CD4-positive, alpha-beta T cell treated with Interleukin-21 for 1 hour (primary cell): Measurements from ENCODE around the gene GPR119.
A peak's percentile ranks its signal among the peaks of the same experiment; 100 is the strongest.
"Not testable (repeated sequence)": the region's sequence is repeated elsewhere in the genome, so short reads cannot be mapped to it uniquely, and the experiment has no call there.

ENCODE experiments used
- DNase-seq: peaks from one replicate; pipeline ENCODE4 v3.0.0-alpha.2; 2020

Gene GPR119

DNA sequence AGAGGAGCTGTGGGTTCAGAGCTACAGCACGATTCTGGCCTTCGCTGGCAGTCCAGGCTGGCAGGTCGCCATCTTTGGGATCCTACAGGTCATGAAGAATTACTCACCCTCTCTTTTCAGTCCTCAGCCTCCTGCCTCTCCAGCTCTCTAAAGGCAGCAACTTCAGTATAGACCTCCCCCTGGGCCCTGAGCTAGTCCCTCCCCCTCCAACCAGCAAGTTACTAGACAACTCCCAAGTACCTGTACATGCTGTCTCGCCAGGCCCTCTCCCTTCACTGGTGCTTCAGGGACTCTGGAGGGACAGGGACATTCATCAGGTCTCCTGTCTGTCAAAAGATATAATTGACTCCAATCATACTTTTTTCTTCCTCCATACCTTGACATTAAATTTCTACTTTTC lies at the start of gene GPR119:
GPR119 (minus strand) TSS at position 155 of the 400 bp plus-strand sequence. CDS start 227 bp downstream, outside the sequence.
- DNase-seq, result no peak

GRCh38 chrX:130429236-130429635 lies 43.8 kb upstream of the GPR119 start:
- DNase-seq, result not testable (repeated sequence)

- no peak for DNase-seq
These were observed 41.1 kb upstream of the GPR119 start for GRCh38 chrX:130426531-130426930.

DNA sequence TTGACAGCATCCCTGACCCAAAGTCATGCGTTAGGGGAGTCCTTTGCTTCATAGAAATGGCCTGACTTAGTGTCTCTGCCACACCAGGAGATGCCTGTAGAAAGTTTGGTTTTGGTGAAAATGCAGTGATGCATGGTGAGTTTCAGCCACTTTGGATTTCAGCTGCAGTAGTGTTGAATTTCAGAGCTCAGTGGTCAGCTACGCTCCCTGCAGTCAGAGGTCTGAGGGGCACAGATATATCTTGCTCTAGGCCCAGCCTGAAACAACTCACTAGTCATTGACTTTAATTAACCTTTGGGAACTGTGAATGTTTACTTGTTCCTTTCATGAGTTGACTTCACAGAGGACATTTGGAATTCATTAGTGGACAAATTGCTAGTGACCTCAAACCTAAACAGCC lies 33.8 kb upstream of the GPR119 start:
- DNase-seq, result no peak

GRCh38 chrX:130418740-130419139 lies 33.3 kb upstream of the GPR119 start:
- DNase-seq, result no peak

DNA sequence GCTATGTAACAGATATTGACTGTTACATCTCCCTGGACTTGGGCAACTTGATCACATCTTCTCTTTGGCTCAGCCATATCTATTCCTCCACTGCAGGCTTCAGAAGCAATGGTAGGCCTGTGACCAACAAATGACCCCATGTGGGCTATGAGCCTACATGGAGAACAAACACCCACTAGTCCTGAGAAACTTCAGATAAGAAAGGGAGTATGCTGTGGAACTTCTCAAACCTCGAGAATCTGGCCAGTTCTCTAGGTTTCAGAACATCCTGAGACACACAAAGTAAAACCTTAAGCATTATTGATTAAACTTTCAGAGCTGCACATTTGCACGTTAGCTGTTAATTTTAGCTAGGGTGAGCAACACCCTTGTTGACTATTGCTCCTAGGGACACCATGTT lies 32.6 kb upstream of the GPR119 start:
- no peak for DNase-seq

DNA sequence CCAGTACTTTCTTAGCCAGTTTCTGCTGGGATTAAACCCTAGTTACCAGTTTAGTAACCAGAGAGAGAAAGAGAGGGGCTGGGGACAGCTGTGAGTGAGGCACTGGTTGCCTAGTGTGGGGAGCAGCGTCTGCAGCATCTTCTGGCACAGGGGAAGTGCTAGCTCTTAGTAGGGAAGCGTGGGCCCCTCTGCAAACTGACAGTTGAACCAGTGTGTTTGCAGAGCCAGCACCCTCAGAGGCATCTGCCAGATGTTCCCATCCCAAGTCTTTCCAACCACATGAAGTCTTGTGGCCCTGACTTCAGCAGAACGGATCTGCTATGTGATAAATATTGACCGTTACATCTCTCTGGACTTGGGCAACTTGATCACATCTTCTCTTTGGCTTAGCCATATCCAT lies 31.3 kb upstream of the GPR119 start:
- DNase-seq, result no peak

- no peak for DNase-seq
These were observed 29.7 kb upstream of the GPR119 start for GRCh38 chrX:130415201-130415600.

DNA sequence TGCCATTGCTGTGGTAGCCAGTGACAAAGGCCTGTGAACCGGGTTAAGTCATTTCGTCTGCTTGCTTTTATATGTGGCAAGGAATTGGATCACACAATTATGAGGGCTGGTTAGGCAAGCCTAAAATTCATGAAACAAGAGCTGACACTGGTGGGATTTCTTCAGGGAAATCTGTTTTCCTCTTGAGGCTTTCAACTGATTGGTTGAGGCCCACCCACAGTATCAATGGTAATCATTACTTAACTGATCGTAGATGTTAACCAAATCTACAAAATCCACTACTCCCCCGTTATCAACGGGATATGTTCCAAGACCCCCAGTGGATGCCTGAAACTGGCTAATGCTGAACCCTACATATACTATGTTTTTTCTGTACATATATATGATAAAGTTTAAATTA lies 29.3 kb upstream of the GPR119 start:
- no peak for DNase-seq

DNA sequence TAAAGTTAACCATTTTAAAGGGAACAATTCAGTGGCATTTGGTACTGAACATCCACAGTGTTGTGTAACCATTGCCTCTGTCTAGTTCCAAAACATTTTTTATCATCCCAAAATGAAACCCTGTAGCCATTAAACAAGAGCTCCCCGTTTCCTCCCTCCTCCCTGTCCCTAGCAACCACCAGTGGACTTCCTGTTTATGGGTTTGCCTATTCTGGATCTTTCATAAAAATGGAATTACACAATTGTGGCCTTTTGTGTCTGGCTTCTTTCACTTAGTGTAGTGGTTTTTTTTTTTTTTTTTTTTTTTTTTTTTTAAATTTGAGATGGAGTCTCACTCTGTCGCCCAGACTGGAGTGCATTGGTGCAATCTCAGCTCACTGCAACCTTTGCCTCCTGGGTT lies 27.9 kb upstream of the GPR119 start:
- no peak for DNase-seq

DNA sequence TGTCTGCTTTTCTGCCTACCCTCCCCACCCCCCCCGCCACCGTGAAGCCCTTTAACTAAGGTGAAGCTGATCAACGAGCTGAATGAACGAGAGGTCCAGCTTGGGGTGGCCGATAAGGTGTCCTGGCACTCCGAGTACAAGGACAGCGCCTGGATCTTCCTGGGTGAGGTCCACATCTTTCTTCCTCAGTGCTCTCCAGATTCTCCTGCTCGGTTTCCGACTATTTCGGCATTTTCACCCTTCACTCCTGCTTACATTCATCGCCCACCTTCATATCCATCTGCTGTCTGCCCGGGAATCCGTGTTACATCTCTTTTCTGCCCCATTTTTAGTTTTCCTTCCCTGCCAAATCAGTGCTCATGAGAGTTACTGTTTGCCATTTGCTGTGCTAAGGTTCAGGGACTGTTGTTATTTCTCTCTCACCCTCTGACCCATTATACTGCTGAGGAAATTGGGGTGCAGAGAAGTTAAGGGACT lies 16.8 kb upstream of the GPR119 start:
- no peak for DNase-seq

- peak; percentile 77 for DNase-seq
These were observed 16.1 kb upstream of the GPR119 start, which contains the start of gene RBMX2 for GRCh38 chrX:130401415-130402207. TSS of gene RBMX2 (plus strand) at chrX:130401987. CDS start at chrX:130402033, 46 bp downstream.

GRCh38 chrX:130395341-130395740 lies 9.9 kb upstream of the GPR119 start:
- no peak for DNase-seq

- no peak for DNase-seq
These were observed 8.1 kb upstream of the GPR119 start for GRCh38 chrX:130393451-130394074.

GRCh38 chrX:130386408-130386808 lies 934 bp upstream of the GPR119 start:
- no peak for DNase-seq

DNA sequence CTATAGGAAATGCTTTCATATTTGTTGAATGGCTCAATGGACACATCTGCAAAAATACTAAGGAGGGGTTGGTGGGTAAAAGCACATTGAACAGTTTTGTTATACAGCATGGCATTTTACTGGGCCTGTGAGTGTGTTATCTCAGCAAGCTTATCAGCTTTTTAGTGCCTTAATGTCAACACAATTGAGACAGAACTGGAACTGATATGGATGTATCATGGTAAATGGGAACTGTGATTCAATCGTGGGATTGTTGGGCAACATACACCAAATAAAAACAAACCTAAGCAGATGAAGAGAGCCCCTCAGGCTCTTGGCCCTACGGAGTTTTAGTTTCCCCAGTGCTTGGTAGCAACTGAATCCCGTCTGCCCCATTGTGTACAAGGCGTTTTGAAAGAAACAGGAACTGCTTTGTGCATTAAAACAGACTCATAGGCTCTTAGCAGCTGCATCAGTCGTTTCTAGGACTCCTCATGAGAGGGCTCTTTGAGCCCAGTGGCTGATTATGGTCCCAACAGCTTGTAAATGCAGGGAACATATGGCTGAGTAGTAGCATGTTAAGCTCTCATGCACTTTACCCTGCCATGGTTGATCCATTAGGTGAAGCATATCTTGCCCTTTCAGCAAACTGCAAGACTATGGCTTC lies 7.3 kb downstream of the GPR119 start:
- DNase-seq, result no peak

GRCh38 chrX:130376077-130376476 lies 9.4 kb downstream of the GPR119 start:
- DNase-seq, result no peak

DNA sequence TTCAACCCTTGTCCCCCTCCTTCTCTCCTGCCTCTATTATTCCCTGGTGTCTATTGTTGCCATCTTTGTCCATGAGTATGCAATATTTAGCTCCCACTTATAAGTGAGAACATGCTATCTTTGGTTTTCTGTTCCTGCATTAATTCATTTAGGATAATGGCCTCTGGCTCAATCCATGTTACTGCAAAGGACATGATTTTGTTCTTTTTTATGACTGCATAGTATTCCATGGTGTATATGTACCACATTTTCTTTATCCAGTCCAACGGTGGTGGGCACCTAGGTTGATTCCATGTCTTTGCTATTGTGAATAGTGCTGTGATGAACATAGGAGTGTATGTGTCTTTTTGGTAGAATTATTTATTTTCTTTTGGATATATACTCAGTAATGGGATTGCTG lies 33.4 kb downstream of the GPR119 start:
- not testable (repeated sequence) for DNase-seq

DNA sequence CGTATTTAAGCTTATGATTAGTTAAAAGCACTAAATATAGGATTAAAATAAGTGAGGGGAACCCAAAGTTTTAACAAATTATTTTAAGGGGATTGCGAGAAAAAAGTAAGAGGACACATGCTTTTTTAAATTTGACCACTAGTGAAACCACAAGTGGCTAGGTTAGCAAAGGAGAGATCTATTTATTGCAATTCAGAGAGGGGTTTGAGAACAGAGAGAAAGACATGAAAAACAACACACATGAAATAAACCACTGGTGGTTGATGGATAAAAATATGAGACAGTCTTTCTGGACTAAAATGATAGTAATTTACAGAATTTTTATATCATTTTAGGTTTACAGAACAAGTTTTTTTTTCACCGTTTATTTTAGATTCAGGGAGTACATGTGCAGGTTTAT lies 33.9 kb downstream of the GPR119 start:
- DNase-seq, result no peak

DNA sequence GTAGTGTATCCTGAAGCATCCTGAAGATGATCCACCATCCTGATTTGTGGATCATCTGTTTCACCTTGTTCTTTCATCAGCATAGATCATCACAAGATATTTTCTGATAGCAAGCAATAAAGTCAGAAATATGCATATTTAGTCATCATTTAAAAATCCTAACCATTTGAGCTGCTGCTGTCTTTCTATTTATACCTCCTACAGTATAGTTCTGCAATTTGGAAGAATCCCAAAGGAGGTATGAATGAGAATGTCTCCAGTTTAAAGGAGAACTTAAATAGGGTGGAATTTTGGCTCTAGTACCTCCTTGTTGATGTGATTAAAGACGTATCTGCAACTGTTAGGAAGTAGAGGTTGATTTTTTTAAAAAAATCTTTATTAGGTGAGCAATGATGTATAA lies 38.2 kb downstream of the GPR119 start:
- no peak for DNase-seq

DNA sequence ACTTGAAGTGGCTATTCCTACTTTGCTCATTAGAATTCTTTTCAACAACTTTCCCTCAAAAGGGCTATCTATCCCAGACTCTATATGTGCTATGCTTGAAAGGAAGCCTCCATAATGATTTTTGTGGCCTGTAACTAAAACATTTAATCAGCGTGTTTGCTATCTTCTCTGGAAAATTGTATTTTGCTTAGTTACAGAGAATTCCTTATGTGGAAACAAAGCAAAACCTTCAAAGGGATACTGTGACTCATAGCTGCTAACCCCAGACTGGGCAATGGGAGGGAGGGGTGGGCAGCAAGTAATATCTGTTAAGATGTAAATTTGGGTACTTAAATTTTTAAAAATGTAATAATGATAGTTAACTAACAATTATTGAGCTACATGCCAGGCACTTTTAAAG lies 42.1 kb downstream of the GPR119 start:
- no peak for DNase-seq

DNA sequence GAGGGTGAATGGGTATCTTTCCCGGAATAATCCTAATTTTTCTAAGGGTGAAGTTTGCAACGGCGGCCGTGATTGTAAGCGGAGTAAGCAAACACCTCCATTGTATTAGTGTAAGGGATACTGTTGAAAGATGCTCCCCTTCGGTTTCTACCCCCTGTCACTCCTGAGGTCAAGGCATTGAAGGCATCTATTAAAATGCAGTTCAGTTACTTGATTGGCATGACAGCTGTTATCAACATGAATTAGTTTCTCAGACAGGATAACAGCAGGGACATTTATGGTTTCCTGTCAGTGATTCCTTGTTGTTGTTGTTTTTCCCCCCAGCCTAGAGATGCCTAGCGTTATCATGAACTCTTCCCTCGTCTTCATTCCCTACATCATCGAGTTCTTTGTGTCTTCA lies 45.2 kb downstream of the GPR119 start:
- no peak for DNase-seq

DNA sequence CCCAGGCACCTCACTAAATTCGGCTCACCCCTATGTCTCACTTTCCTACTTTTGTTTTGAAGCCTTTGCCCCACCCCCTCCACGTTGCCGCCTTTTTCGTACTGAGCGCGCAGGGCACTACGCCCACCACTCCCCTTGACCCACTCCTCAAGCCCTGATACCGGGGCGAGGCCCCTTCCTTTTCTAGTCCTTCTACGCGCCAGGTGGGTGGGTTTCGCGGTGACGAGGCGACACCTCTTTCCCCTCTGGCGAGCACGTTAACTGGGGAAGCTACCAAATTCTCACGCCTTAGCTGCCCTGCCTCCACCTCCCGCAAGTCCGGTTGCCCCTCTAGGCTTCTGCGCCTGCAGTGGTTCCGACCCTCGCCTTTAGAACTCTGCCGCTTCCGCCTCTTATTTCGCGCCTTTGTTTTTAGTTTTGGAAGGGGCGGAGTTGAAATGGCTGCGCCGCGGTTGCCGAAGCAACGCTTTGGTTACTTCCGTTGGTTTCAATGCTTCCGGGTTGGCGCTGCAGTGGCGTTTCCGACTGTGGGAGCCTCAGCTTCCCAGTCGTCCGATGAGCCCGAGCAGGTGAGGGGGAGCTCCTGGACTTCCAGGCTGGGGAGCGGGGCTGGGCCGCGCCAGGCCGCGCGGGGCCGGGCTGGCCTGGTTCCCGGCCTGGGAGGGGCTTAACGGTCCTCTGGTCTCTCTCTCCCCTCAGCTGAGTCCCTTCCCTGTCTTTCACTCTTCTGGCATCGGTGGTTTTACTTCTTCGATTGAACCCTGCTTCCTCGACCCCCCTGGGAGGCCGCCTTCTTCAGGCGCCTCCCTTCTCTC lies 45.9 kb downstream of the GPR119 start, which contains the start of gene SLC25A14:
SLC25A14 (plus strand) TSS at position 512 of the 815 bp plus-strand sequence. CDS start 360 bp downstream, outside the sequence.
- DNase-seq, result peak; percentile 78
